ENCODE results near the gene RAI1. TPM values are rescaled to one million over a fixed set of nuclear protein-coding genes. Genes with fewer than 3 reads are reported as not detected.

The RAI1 gene
- total RNA-seq, 1 experiment from 2014 or later: 46.8 TPM

GRCh38 chr17:17721140-17721668 is 39.9 kb downstream of the RAI1 start:
- BruUV-seq (replicated peaks): no TSS peak
- ChIA-PET CTCF (no interaction called here), POLR2A (ENCODE audit: low non-redundant PET) (no interaction called here)
- Histone ChIP-seq H3K9me3 (ENCODE audit: low read depth, low read length, poor library complexity, severe bottlenecking) (no peaks in the 10 kb centered on the region), H3K36me3 (ENCODE audit: insufficient read depth, low read length, poor library complexity, severe bottlenecking) (no peaks in the 10 kb centered on the region), H3K4me1 (ENCODE audit: insufficient read depth, low read length, poor library complexity, severe bottlenecking) (peaks cover 34% of the 10 kb centered on the region), H3K27ac (ENCODE audit: low read depth, low read length, poor library complexity, severe bottlenecking) (no peak overlapping the region), H3K27me3 (replicated peaks; ENCODE audit: insufficient read depth, low read depth, low read length, poor library complexity) (no peaks in the 10 kb centered on the region), H3K4me3 (ENCODE audit: low read depth, low read length, poor library complexity, severe bottlenecking) (no peak overlapping the region)
- intact Hi-C loops (cut with micrococcal nuclease; ENCODE audit: unreplicated experiment): no loop called here
- DNase-seq (ENCODE audit: low spot score): no peak
- TF ChIP-seq CTCF (conservative IDR thresholded peaks at IDR 0.05; ENCODE audit: low read depth, low read length) (no peak), EZH2 (IDR thresholded peaks at IDR 0.05; ENCODE audit: borderline replicate concordance, low read depth, low read length, poor library complexity, severe bottlenecking) (no peak)

GRCh38 chr17:17722081-17722905 is 41.0 kb downstream of the RAI1 start:
- POLR2A ChIA-PET (ENCODE audit: low non-redundant PET): no interaction called here
- no peak overlapping the region for H3K27ac ChIP-seq (ENCODE audit: low read depth, low read length, poor library complexity, severe bottlenecking)

GRCh38 chr17:17722906-17723353 is 41.7 kb downstream of the RAI1 start:
- TF ChIP-seq EZH2 (IDR thresholded peaks at IDR 0.05; ENCODE audit: borderline replicate concordance, low read depth, low read length, poor library complexity, severe bottlenecking) (no peak), CTCF (conservative IDR thresholded peaks at IDR 0.05; ENCODE audit: low read depth, low read length) (no peak)
- Histone ChIP-seq H3K9me3 (ENCODE audit: low read depth, low read length, poor library complexity, severe bottlenecking) (no peaks in the 10 kb centered on the region), H3K4me3 (ENCODE audit: low read depth, low read length, poor library complexity, severe bottlenecking) (peak overlapping the region; percentile 73), H3K27ac (ENCODE audit: low read depth, low read length, poor library complexity, severe bottlenecking) (no peak overlapping the region), H3K36me3 (ENCODE audit: insufficient read depth, low read length, poor library complexity, severe bottlenecking) (no peaks in the 10 kb centered on the region), H3K27me3 (replicated peaks; ENCODE audit: insufficient read depth, low read depth, low read length, poor library complexity) (no peaks in the 10 kb centered on the region), H3K4me1 (ENCODE audit: insufficient read depth, low read length, poor library complexity, severe bottlenecking) (peaks cover 50% of the 10 kb centered on the region)
- DNase-seq (ENCODE audit: low spot score): no peak
- CTCF ChIA-PET: no interaction called here
- intact Hi-C loops (cut with micrococcal nuclease; ENCODE audit: unreplicated experiment): no loop called here
- BruUV-seq (replicated peaks): no TSS peak
- POLR2A ChIA-PET (ENCODE audit: low non-redundant PET): interaction anchor here (0.6 kb wide), 1 partner anchor 40 kb away, joined by 4 read pairs; no protein-coding TSS in a partner anchor

More at GRCh38 chr17:17722081-17722905, 41.0 kb downstream of the RAI1 start:
- H3K27me3 ChIP-seq (replicated peaks; ENCODE audit: insufficient read depth, low read depth, low read length, poor library complexity): no peaks in the 10 kb centered on the region
- H3K36me3 ChIP-seq (ENCODE audit: insufficient read depth, low read length, poor library complexity, severe bottlenecking): no peaks in the 10 kb centered on the region
- H3K9me3 ChIP-seq (ENCODE audit: low read depth, low read length, poor library complexity, severe bottlenecking): no peaks in the 10 kb centered on the region
- H3K4me3 ChIP-seq (ENCODE audit: low read depth, low read length, poor library complexity, severe bottlenecking): peak overlapping the region; percentile 73
- peak; percentile 41 for DNase-seq (ENCODE audit: low spot score)
- H3K4me1 ChIP-seq (ENCODE audit: insufficient read depth, low read length, poor library complexity, severe bottlenecking): peaks cover 44% of the 10 kb centered on the region
- BruUV-seq (replicated peaks): no TSS peak
- TF ChIP-seq CTCF (conservative IDR thresholded peaks at IDR 0.05; ENCODE audit: low read depth, low read length) (0 out of 2 replicates have a peak, but pooled peaks have one; percentile 8), EZH2 (IDR thresholded peaks at IDR 0.05; ENCODE audit: borderline replicate concordance, low read depth, low read length, poor library complexity, severe bottlenecking) (no peak)
- intact Hi-C loops (cut with micrococcal nuclease; ENCODE audit: unreplicated experiment): no loop called here
- CTCF ChIA-PET: no interaction called here
